HUES6 (cell line): Measurements from ENCODE around the gene C12orf42.

Experiments used
- H3K27ac ChIP-seq: 2 replicates; pipeline ENCODE4 v1.7.0; 2013; ENCODE audit warnings: low read depth, mild to moderate bottlenecking, low read length, inconsistent platforms
- H3K27me3 ChIP-seq: 2 replicates; pipeline ENCODE4 v1.6.1; 2013; ENCODE audit warnings: low read length; ENCODE audit not compliant: control insufficient read depth, insufficient read depth
- H3K36me3 ChIP-seq: 2 replicates; pipeline ENCODE4 v1.6.1; 2013; ENCODE audit warnings: low read length; ENCODE audit not compliant: control insufficient read depth, insufficient read depth
- H3K4me1 ChIP-seq: 2 replicates; pipeline ENCODE4 v1.6.1; 2013; ENCODE audit warnings: low read length; ENCODE audit not compliant: control insufficient read depth, insufficient read depth
- H3K4me3 ChIP-seq: 2 replicates; pipeline ENCODE4 v1.5.1; 2013; ENCODE audit warnings: low read depth, low read length
- H3K9ac ChIP-seq: one replicate; pipeline ENCODE4 v1.6.1; 2013; ENCODE audit warnings: mild to moderate bottlenecking, low read length
- H3K9me3 ChIP-seq: 2 replicates; pipeline ENCODE4 v1.6.1; 2013; ENCODE audit warnings: low read depth, low read length; ENCODE audit not compliant: control insufficient read depth, insufficient read depth

C12orf42 gene

DNA sequence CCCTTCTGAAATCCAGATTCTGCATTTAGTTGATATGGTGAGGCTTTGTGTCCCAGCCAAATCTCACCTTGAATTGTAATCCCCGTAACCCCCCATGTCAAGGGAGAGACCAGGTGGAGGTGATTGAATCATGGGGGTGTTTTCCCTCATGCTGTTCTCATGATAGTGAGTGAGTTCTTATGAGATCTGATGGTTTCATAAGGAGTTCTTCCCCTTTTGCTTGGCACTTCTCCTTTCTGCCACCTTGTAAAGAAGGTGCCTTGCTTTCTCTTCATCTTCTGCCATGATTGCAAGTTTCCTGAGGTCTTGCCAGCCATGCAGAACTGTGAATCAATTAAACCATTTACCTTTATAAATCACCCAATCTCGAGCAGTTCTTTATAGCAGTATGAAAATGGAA is 23.1 kb upstream of the C12orf42 start:
- no peaks in the 10 kb centered on the region for H3K4me1 ChIP-seq
- no peaks in the 10 kb centered on the region for H3K27me3 ChIP-seq
- H3K27ac ChIP-seq: no peak overlapping the region
- no peak overlapping the region for H3K9ac ChIP-seq
- H3K36me3 ChIP-seq: no peaks in the 10 kb centered on the region
- no peaks in the 10 kb centered on the region for H3K9me3 ChIP-seq
- no peak overlapping the region for H3K4me3 ChIP-seq

- Histone ChIP-seq H3K27me3 (no peaks in the 10 kb centered on the region), H3K27ac (no peak overlapping the region)
Observed at GRCh38 chr12:103517161-103517560, 21.4 kb upstream of the C12orf42 start.

DNA sequence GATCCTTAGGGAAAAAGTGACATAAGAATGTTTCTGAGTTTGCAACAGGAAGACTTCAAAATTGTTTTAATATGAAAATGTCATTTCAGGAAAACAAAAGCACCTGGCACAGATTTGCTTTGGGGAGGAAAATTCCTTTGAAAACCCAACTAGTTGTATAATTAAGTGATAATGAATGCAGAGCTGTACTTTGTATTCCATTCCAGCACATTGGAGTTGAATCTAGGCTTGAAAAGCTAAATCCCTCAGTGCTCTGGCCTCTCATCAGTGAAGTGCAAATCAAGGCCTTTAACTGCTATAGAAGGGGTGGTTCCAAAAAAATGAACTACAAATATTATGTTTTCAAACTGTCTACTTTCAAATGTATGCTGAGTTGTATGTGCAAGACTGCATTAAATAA is 19.6 kb upstream of the C12orf42 start:
- Histone ChIP-seq H3K36me3 (no peaks in the 10 kb centered on the region), H3K9me3 (no peaks in the 10 kb centered on the region), H3K4me1 (no peaks in the 10 kb centered on the region), H3K4me3 (no peak overlapping the region), H3K27me3 (no peaks in the 10 kb centered on the region), H3K9ac (no peak overlapping the region), H3K27ac (no peak overlapping the region)

More at GRCh38 chr12:103517161-103517560, 21.4 kb upstream of the C12orf42 start:
- Histone ChIP-seq H3K4me3 (no peak overlapping the region), H3K9ac (no peak overlapping the region), H3K9me3 (no peaks in the 10 kb centered on the region), H3K36me3 (no peaks in the 10 kb centered on the region), H3K4me1 (no peaks in the 10 kb centered on the region)

GRCh38 chr12:103513875-103514274 is 18.1 kb upstream of the C12orf42 start:
- Histone ChIP-seq H3K27ac (no peak overlapping the region), H3K9ac (no peak overlapping the region), H3K4me3 (no peak overlapping the region), H3K9me3 (no peaks in the 10 kb centered on the region), H3K4me1 (no peaks in the 10 kb centered on the region), H3K36me3 (no peaks in the 10 kb centered on the region), H3K27me3 (no peaks in the 10 kb centered on the region)

- Histone ChIP-seq H3K27ac (no peak overlapping the region), H3K4me3 (no peak overlapping the region), H3K36me3 (no peaks in the 10 kb centered on the region), H3K9me3 (no peaks in the 10 kb centered on the region), H3K27me3 (0 out of 2 replicates have a peak, but pooled peaks cover 3% of the 10 kb centered on the region), H3K4me1 (no peaks in the 10 kb centered on the region), H3K9ac (no peak overlapping the region)
Observed at GRCh38 chr12:103505371-103506236, 9.8 kb upstream of the C12orf42 start.

DNA sequence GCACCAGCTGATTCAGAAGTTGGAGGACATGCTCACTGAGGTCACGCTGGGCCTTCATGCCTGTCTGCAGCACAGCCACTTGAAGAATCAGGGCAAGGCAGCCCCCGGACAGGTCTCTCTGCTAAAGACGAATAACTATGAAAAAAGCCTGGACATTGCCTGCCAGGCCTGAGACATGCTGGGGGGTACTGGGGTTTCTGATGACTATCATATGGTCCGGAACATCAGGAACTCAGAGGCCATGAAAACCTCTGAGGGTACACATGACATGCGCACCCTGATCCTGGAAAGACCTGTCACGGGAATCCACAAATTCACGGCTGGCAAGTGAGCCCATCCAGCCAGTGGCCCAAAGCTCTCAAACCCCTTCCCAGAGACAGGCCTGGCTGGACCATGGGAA is 8.8 kb upstream of the C12orf42 start:
- no peaks in the 10 kb centered on the region for H3K9me3 ChIP-seq
- H3K9ac ChIP-seq: no peak overlapping the region
- H3K4me3 ChIP-seq: no peak overlapping the region
- no peak overlapping the region for H3K27ac ChIP-seq
- H3K4me1 ChIP-seq: no peaks in the 10 kb centered on the region
- H3K27me3 ChIP-seq: 0 out of 2 replicates have a peak, but pooled peaks cover 3% of the 10 kb centered on the region
- no peaks in the 10 kb centered on the region for H3K36me3 ChIP-seq

- no peaks in the 10 kb centered on the region for H3K9me3 ChIP-seq
- H3K9ac ChIP-seq: no peak overlapping the region
- H3K4me3 ChIP-seq: no peak overlapping the region
- no peaks in the 10 kb centered on the region for H3K4me1 ChIP-seq
- H3K27me3 ChIP-seq: 0 out of 2 replicates have a peak, but pooled peaks cover 3% of the 10 kb centered on the region
- H3K27ac ChIP-seq: no peak overlapping the region
- H3K36me3 ChIP-seq: no peaks in the 10 kb centered on the region
Observed at GRCh38 chr12:103503546-103504480, 8.0 kb upstream of the C12orf42 start.

- Histone ChIP-seq H3K9ac (no peak overlapping the region), H3K27ac (no peak overlapping the region), H3K27me3 (peaks cover 3% of the 10 kb centered on the region; the same call in 1 of the 2 replicates), H3K4me1 (peaks cover 3% of the 10 kb centered on the region; the same call in 1 of the 2 replicates), H3K9me3 (no peaks in the 10 kb centered on the region), H3K4me3 (no peak overlapping the region), H3K36me3 (no peaks in the 10 kb centered on the region)
Observed at GRCh38 chr12:103501447-103501846, 5.7 kb upstream of the C12orf42 start.

DNA sequence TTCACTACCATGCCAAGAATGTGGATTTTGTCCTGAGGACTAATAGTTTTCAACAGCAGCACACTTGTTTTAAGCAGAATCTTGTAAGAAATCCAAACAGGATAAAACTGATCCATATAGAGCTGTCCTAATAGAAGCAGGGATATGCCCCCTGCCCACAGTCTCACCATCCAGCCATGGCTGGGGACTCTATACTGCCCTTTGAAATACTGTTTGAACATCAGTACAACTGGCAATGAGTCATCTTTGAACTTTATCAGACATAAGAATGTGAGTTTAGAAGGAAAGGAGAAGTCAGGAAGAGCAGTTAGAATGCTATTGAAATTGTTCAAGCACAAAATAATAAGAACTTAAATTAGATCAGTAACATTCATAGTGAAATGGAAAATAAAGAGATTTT is 3.8 kb upstream of the C12orf42 start:
- peaks cover 12% of the 10 kb centered on the region; the same call in 1 of the 2 replicates for H3K4me1 ChIP-seq
- peaks cover 18% of the 10 kb centered on the region for H3K27me3 ChIP-seq
- no peaks in the 10 kb centered on the region for H3K36me3 ChIP-seq
- no peaks in the 10 kb centered on the region for H3K9me3 ChIP-seq
- no peak overlapping the region for H3K4me3 ChIP-seq
- no peak overlapping the region for H3K9ac ChIP-seq
- H3K27ac ChIP-seq: no peak overlapping the region

DNA sequence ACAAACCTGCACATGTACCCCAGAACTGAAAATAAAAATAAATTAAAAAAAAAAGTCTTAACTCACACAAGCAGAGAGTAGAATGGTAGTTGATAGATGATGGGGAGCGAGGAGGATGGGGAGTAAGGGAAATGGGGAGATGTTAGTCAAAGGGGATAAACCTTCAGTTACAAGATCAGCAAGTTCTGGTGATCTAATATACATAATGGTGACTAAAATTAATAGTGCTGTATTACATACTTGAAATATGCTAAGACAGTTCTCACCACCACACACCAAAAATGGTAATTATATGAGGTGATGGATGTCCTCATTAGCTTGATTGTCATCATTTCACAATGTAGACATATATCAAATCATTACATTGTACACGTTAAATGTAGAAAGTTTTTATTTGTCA is 3.2 kb upstream of the C12orf42 start:
- Histone ChIP-seq H3K27ac (no peak overlapping the region), H3K9ac (no peak overlapping the region), H3K4me3 (no peak overlapping the region)

More for the DNA sequence above, 3.2 kb upstream of the C12orf42 start:
- no peaks in the 10 kb centered on the region for H3K9me3 ChIP-seq
- peaks cover 24% of the 10 kb centered on the region for H3K27me3 ChIP-seq
- H3K4me1 ChIP-seq: peaks cover 13% of the 10 kb centered on the region; the same call in 1 of the 2 replicates
- H3K36me3 ChIP-seq: no peaks in the 10 kb centered on the region
